ENCODE measurements around the gene HIRA.

- TF ChIP-seq EZH2 (IDR thresholded peaks at IDR 0.05; ENCODE audit: borderline replicate concordance, low read depth, low read length, severe bottlenecking) = no peak
- TF ChIP-seq, protein P1, sequence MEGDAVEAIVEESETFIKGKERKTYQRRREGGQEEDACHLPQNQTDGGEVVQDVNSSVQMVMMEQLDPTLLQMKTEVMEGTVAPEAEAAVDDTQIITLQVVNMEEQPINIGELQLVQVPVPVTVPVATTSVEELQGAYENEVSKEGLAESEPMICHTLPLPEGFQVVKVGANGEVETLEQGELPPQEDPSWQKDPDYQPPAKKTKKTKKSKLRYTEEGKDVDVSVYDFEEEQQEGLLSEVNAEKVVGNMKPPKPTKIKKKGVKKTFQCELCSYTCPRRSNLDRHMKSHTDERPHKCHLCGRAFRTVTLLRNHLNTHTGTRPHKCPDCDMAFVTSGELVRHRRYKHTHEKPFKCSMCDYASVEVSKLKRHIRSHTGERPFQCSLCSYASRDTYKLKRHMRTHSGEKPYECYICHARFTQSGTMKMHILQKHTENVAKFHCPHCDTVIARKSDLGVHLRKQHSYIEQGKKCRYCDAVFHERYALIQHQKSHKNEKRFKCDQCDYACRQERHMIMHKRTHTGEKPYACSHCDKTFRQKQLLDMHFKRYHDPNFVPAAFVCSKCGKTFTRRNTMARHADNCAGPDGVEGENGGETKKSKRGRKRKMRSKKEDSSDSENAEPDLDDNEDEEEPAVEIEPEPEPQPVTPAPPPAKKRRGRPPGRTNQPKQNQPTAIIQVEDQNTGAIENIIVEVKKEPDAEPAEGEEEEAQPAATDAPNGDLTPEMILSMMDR (IDR thresholded peaks at IDR 0.05; ENCODE audit: borderline replicate concordance, extremely low read depth, low read length, poor library complexity, severe bottlenecking) = no peak
These were observed 58.1 kb downstream of the HIRA start for GRCh38 chr22:19373450-19373849.

All from DND-41 (cell line).